Suprapubic skin (tissue), 4 donors: Measurements from ENCODE around the gene MS4A6A.

ENCODE experiments used
- CTCF ChIP-seq, 2 donors: fragments of 200-600 bp in 1 of 2; fragments of 450-650 bp in 1 of 2; sonication (generic) in 1 of 2; IDR thresholded peaks; one replicate each; pipeline ENCODE4 v1.5.1; 2016 to 2019; ENCODE audit warnings: antibody characterized with exemption in 2 of 2, mild to moderate bottlenecking in 1 of 2, moderate library complexity in 1 of 2
- EP300 ChIP-seq: sonication (generic); formaldehyde crosslinking; IDR thresholded peaks from one replicate; pipeline ENCODE4 v1.6.1; 2017; ENCODE audit warnings: antibody characterized with exemption
- POLR2A ChIP-seq, 2 donors: fragments of 450-650 bp; IDR thresholded peaks; one replicate each; pipeline ENCODE4 v1.6.1; 2017; ENCODE audit warnings: antibody characterized with exemption in 2 of 2, mild to moderate bottlenecking in 2 of 2, moderate library complexity in 2 of 2
- POLR2AphosphoS5 ChIP-seq, 3 donors: sonication (generic); formaldehyde crosslinking; IDR thresholded peaks; one replicate each; pipeline ENCODE4 v1.6.1; 2017; ENCODE audit warnings: antibody characterized with exemption in 3 of 3

DNA sequence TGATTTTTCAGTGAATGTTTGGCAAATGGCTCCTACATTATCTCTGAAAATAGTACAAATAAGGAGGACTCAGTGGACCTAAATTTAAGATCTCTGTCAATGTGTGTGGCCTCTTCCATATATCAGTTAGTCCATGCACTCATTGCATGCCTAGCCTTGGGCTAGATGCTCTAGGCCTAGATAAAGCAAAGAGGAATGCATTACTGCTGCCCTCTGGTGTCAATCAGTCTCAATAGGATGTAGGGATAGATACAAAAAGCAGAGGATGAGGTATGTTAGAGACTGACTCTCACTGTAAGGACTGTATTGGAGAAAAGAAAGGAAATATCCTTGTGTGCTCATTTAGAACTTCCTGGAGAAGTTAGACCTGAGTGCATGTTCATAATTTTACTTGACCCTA lies 52.4 kb downstream of the MS4A6A start:
- TF ChIP-seq CTCF (IDR thresholded peaks at IDR 0.05) (no peak), POLR2AphosphoS5 (IDR thresholded peaks at IDR 0.05) (no peak), POLR2A (IDR thresholded peaks at IDR 0.05) (no peak), EP300 (no peak)
